Gastrocnemius medialis (tissue), 4 donors: Measurements from ENCODE around the gene COL23A1. TPM values are rescaled to one million over a fixed set of nuclear protein-coding genes. Genes with fewer than 3 reads are reported as not detected.
A peak's percentile ranks its signal among the peaks of the same experiment; 100 is the strongest.

ENCODE experiments used
- ATAC-seq, 2 donors: fragments of 150-250 bp; one replicate each; pipeline ENCODE4 v1.9.1; 2016
- DNase-seq, 2 donors: peaks; one replicate each; pipeline ENCODE4 v3.0.0-alpha.2; 2019
- H3K27ac ChIP-seq, 4 donors: fragments of 200-600 bp; sonication (generic); 1 replicate in 1 of 4; 2 replicates in 3 of 4; pipeline ENCODE4 v1.5.1; 2016 to 2018; ENCODE audit warnings: mild to moderate bottlenecking in 2 of 4, moderate library complexity in 1 of 4
- H3K27me3 ChIP-seq, 3 donors: fragments of 200-600 bp; sonication (generic) in 2 of 3; 1 replicate in 1 of 3; 2 replicates in 2 of 3; pipeline versions ENCODE4 v1.5.1 to v1.6.0; 2016 to 2019; ENCODE audit warnings: mild to moderate bottlenecking in 1 of 3, moderate library complexity in 1 of 3
- H3K36me3 ChIP-seq, 2 donors: fragments of 200-600 bp; sonication (generic) in 1 of 2; one replicate each; pipeline ENCODE4 v1.5.1; 2017 to 2018
- H3K4me1 ChIP-seq, 2 donors: fragments of 200-600 bp; sonication (generic) in 1 of 2; one replicate each; pipeline ENCODE4 v1.5.1; 2016 to 2017; ENCODE audit warnings: mild to moderate bottlenecking in 2 of 2
- H3K4me3 ChIP-seq, 4 donors: fragments of 200-600 bp; sonication (generic) in 3 of 4; 1 replicate in 1 of 4; 2 replicates in 3 of 4; pipeline ENCODE4 v1.5.1; 2016 to 2019; ENCODE audit warnings: mild to moderate bottlenecking in 2 of 4
- H3K9me3 ChIP-seq, 3 donors: fragments of 200-600 bp; sonication (generic) in 2 of 3; 1 replicate in 1 of 3; 2 replicates in 2 of 3; pipeline ENCODE4 v1.5.1; 2016 to 2019
- CTCF ChIP-seq, 5 experiments: fragments of 450-650 bp in 3 of 5; fragments of 200-600 bp in 2 of 5; sonication (generic) in 2 of 5; IDR thresholded peaks in 4 of 5; conservative IDR thresholded peaks in 1 of 5; 1 replicate in 4 of 5; 2 replicates in 1 of 5; pipeline ENCODE4 v1.5.1; 2016 to 2019; ENCODE audit warnings: antibody characterized with exemption in 5 of 5, mild to moderate bottlenecking in 3 of 5, moderate library complexity in 3 of 5
- POLR2A ChIP-seq, 2 donors: fragments of 450-650 bp; IDR thresholded peaks; one replicate each; pipeline ENCODE4 v1.6.1; 2017; ENCODE audit warnings: antibody characterized with exemption in 2 of 2, mild to moderate bottlenecking in 2 of 2, moderate library complexity in 2 of 2
- in situ Hi-C, 4 donors: fragments of 200-750 bp; cut with MboI; loops; one replicate each; pipeline versions ENCODE4 v1.15.0 to v1.8.0; 2017; ENCODE audit warnings: low sequenced_read_pairs in 4 of 4
- intact Hi-C: fragments of 100-400 bp; cut with DNase I; formaldehyde crosslinking; loops from one replicate; pipeline ENCODE4 v1.15.1; 2023; ENCODE audit warnings: low total_unique reads
- total RNA-seq, 4 donors: library from RNA; depleted of rRNA; stranded (reverse); fragments of >200 nt; gene quantifications; one replicate each; pipeline versions ENCODE4 v1.1.0 to v1.2.3, GENCODE V29; 2016

Gene COL23A1
- total RNA-seq, 4 donors from 2014 or later, result 0.62 to 1.1 (median 0.97) TPM; not detected in 1

GRCh38 chr5:178630475-178630930 lies 40.3 kb upstream of the COL23A1 start:
- in situ Hi-C loops, result no loop called here
- no peak for ATAC-seq
- Histone ChIP-seq H3K4me1 (peaks cover 0 to 5% of the 10 kb centered on the region in 2 donors), H3K9me3 (no peaks in the 10 kb centered on the region), H3K36me3 (no peaks in the 10 kb centered on the region), H3K4me3 (no peak overlapping the region), H3K27ac (no peak overlapping the region), H3K27me3 (no peaks in the 10 kb centered on the region)
- intact Hi-C loops, result no loop called here
- TF ChIP-seq POLR2A (IDR thresholded peaks at IDR 0.05), result no peak
- TF ChIP-seq CTCF (IDR thresholded peaks at IDR 0.05 in 4 of 5, conservative IDR thresholded peaks at IDR 0.05 in 1 of 5), result no peak
- DNase-seq, result no peak

- intact Hi-C loops (loop anchor here (1.0 to 10.0 kb wide), 8 partner anchors 36 to 1448 kb away; partner anchors contain the start of genes PHYKPL, RNF130, ZNF354A and ZNF879), in situ Hi-C loops (no loop called here)
- H3K4me1 ChIP-seq, result peaks cover 28 to 36% of the 10 kb centered on the region in 2 donors
- H3K4me3 ChIP-seq, result peak overlapping the region; percentile 75 to 98 (median 80)
- no peaks in the 10 kb centered on the region for H3K27me3 ChIP-seq
- peak overlapping the region; percentile 91 to 100 (median 96) for H3K27ac ChIP-seq
- peaks cover 0 to 5% of the 10 kb centered on the region in 2 donors for H3K36me3 ChIP-seq
- TF ChIP-seq POLR2A (IDR thresholded peaks at IDR 0.05) (no peak), CTCF (IDR thresholded peaks at IDR 0.05 in 4 of 5, conservative IDR thresholded peaks at IDR 0.05 in 1 of 5) (no peak)
- H3K9me3 ChIP-seq, result no peaks in the 10 kb centered on the region
- ATAC-seq (peak in 1 of 2 donors; percentile 1), DNase-seq (no peak)
Measured at GRCh38 chr5:178627259-178627598, 37.0 kb upstream of the COL23A1 start.

GRCh38 chr5:178626484-178627258 lies 36.5 kb upstream of the COL23A1 start, which contains the start of gene CLK4:
Gene CLK4, minus strand, starts transcription at chr5:178627050. Its CDS starts 3,634 bp downstream, at chr5:178623416.
- no peaks in the 10 kb centered on the region for H3K9me3 ChIP-seq
- in situ Hi-C loops, result no loop called here
- intact Hi-C loops, result loop anchor here (1.0 to 10.0 kb wide), 8 partner anchors 35 to 1448 kb away; partner anchors contain the start of genes PHYKPL, RNF130, ZNF354A and ZNF879
- peaks cover 34 to 41% of the 10 kb centered on the region in 2 donors for H3K4me1 ChIP-seq
- H3K4me3 ChIP-seq, result peak within 1 kb of the TSS; percentile 75 to 98 (median 80)
- H3K27me3 ChIP-seq, result no peaks in the 10 kb centered on the region
- peaks cover 0 to 11% of the 10 kb centered on the region in 2 donors for H3K36me3 ChIP-seq
- TF ChIP-seq CTCF (IDR thresholded peaks at IDR 0.05 in 4 of 5, conservative IDR thresholded peaks at IDR 0.05 in 1 of 5) (peak in 1 of 5 experiments; percentile 5), POLR2A (IDR thresholded peaks at IDR 0.05) (peak; percentile 73 to 84)
- peak; percentile 92 to 94 for DNase-seq
- H3K27ac ChIP-seq, result peak within 1 kb of the TSS; percentile 91 to 100 (median 96)
- peak; percentile 86 to 87 for ATAC-seq

- Histone ChIP-seq H3K9me3 (no peaks in the 10 kb centered on the region), H3K27ac (peak overlapping the region; percentile 91 to 100 (median 96)), H3K4me3 (peak overlapping the region; percentile 75 to 98 (median 80)), H3K36me3 (peaks cover 0 to 19% of the 10 kb centered on the region in 2 donors), H3K4me1 (peaks cover 35 to 48% of the 10 kb centered on the region in 2 donors), H3K27me3 (no peaks in the 10 kb centered on the region)
- peak; percentile 32 to 42 for ATAC-seq
- intact Hi-C loops (loop anchor here (2.0 to 10.0 kb wide), 6 partner anchors 105 to 1449 kb away; partner anchors contain the start of genes PHYKPL, RNF130 and ZNF354A), in situ Hi-C loops (no loop called here)
- TF ChIP-seq CTCF (IDR thresholded peaks at IDR 0.05 in 4 of 5, conservative IDR thresholded peaks at IDR 0.05 in 1 of 5), result no peak
- TF ChIP-seq POLR2A (IDR thresholded peaks at IDR 0.05), result no peak
- peak; percentile 22 to 26 for DNase-seq
Measured at GRCh38 chr5:178625679-178626483, 35.7 kb upstream of the COL23A1 start.
